ENCODE measurements around the gene GSTO1. TPM values are rescaled to one million over a fixed set of nuclear protein-coding genes. Genes with fewer than 3 reads are reported as not detected.

The GSTO1 gene
- total and polyA plus RNA-seq, 2 donors (not counting 1 experiment from before 2014, with no cell fraction given), result 30.1 to 37.7 TPM

DNA sequence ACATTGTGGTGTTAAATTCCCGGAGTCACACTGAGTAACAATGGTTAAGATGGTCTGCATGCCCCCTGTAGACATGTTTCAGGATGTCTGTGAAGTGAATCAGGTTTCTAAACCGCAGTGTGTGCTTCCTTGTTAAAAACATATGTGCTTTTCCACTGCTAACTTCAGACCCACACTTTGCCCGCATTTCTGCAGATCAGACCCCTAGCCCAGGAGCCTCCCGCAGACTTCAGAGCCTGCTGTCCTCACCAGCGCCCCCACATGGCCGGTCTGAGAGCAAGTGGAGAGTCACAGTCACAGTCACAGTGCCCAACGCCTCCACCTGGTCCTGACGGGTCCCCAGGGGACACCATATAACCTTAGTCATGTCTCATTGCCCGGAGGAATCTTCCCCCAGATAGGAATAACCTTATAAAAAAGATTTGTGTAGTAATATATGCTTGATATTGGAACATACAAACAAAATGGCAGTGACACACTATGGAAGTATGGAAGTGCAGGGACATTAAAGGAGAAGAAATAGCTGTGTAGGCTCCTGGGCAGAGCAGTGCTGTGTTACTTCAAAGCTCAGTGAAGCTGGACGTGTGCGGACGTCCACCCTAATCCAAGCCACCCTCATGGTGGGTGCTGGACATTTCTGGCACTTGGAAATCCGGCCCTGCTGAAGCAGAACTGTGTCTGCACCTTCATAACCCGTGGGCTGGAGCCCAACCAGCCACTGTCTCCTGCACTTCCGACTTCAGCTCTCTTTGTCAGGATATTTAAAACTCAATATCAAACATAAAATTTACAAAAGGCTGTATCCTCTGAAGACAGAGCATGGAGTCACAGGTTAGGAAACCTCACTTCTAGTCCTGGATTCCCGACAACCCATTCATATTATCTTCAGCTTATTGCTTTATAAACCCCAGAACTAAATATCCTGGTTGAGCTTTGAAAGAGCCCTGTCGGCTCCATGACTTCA, 43.3 kb downstream of the GSTO1 start:
- no peak overlapping the region for H3K27ac ChIP-seq (ENCODE audit: low read length in 2 of 2)
- no peaks in the 10 kb centered on the region for H3K4me1 ChIP-seq (ENCODE audit: control insufficient read depth in 2 of 2, insufficient read depth in 2 of 2, low read length in 2 of 2)
- TF ChIP-seq EZH2 (IDR thresholded peaks at IDR 0.05; ENCODE audit: borderline replicate concordance, insufficient read depth, low read depth, low read length, poor library complexity, severe bottlenecking), result no peak
- TF ChIP-seq, protein P1, sequence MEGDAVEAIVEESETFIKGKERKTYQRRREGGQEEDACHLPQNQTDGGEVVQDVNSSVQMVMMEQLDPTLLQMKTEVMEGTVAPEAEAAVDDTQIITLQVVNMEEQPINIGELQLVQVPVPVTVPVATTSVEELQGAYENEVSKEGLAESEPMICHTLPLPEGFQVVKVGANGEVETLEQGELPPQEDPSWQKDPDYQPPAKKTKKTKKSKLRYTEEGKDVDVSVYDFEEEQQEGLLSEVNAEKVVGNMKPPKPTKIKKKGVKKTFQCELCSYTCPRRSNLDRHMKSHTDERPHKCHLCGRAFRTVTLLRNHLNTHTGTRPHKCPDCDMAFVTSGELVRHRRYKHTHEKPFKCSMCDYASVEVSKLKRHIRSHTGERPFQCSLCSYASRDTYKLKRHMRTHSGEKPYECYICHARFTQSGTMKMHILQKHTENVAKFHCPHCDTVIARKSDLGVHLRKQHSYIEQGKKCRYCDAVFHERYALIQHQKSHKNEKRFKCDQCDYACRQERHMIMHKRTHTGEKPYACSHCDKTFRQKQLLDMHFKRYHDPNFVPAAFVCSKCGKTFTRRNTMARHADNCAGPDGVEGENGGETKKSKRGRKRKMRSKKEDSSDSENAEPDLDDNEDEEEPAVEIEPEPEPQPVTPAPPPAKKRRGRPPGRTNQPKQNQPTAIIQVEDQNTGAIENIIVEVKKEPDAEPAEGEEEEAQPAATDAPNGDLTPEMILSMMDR (IDR thresholded peaks at IDR 0.05), result peak; percentile 41
- H3K9me3 ChIP-seq (ENCODE audit: control extremely low read depth in 1 of 3, control insufficient read depth in 2 of 3, insufficient read depth in 1 of 3, low read length in 2 of 3), result no peaks in the 10 kb centered on the region
- H3K36me3 ChIP-seq (replicated peaks in 1 of 2; ENCODE audit: control extremely low read depth in 1 of 2, control insufficient read depth in 1 of 2, extremely low read depth in 1 of 2, insufficient read depth in 2 of 2, low read length in 1 of 2), result no peaks in the 10 kb centered on the region
- no peak overlapping the region for H3K27ac Mint-ChIP-seq
- peaks cover 0 to 17% (median 0%) of the 10 kb centered on the region in 4 experiments for H3K27me3 ChIP-seq (replicated peaks in 1 of 4; ENCODE audit: control extremely low read depth in 1 of 4, control insufficient read depth in 3 of 4, insufficient read depth in 4 of 4, low read length in 3 of 4)
- H2AFZ ChIP-seq (ENCODE audit: insufficient read depth, low read depth, low read length, poor library complexity, severe bottlenecking), result no peak overlapping the region
- H3K4me1 Mint-ChIP-seq, result no peaks in the 10 kb centered on the region
- no peaks in the 10 kb centered on the region for H3K9me3 Mint-ChIP-seq (ENCODE audit: insufficient read depth)
- ATAC-seq (ENCODE audit: low read depth) (no peak), DNase-seq (no peak)
- intact Hi-C loops (cut with micrococcal nuclease), result no loop called here
- ChIA-PET CTCF (interaction anchor here (0.8 to 9.9 kb wide), 5 partner anchors 8 to 53 kb away, joined by 3 to 160 read pairs (median 8); no protein-coding TSS in a partner anchor), POLR2A (no interaction called here)
- no peak overlapping the region for H3K4me2 ChIP-seq (replicated peaks; ENCODE audit: low read depth, low read length, poor library complexity, severe bottlenecking)
- no peak overlapping the region for H3K9ac ChIP-seq (ENCODE audit: low read length)
- H4K20me1 ChIP-seq (ENCODE audit: control insufficient read depth, insufficient read depth, low read length, poor library complexity, severe bottlenecking), result no peaks in the 10 kb centered on the region
- H3K4me3 Mint-ChIP-seq, result no peak overlapping the region
- H3K27me3 Mint-ChIP-seq, result peaks cover 26% of the 10 kb centered on the region
- H3K4me3 ChIP-seq (ENCODE audit: control extremely low read depth in 1 of 5, extremely low read depth in 1 of 5, insufficient read depth in 1 of 5, low read depth in 2 of 5, low read length in 4 of 5), result no peak overlapping the region
- WGBS (ENCODE audit: insufficient coverage), result 65% methylated on average over 11 of the region's 17 CpGs
- no peaks in the 10 kb centered on the region for H3K79me2 ChIP-seq (ENCODE audit: control insufficient read depth, insufficient read depth, low read length)
